Stimulated activated CD4-positive, alpha-beta T cell treated with anti-CD3 and anti-CD28 coated beads, Interleukin-2, amount 100 ng/mL, for 4 hours (primary cell): Measurements from ENCODE around the gene BLOC1S5.
"Not testable (repeated sequence)": the region's sequence is repeated elsewhere in the genome, so short reads cannot be mapped to it uniquely, and the experiment has no call there.

Experiments
- DNase-seq: peaks from one replicate; pipeline ENCODE4 v3.0.0-alpha.2; 2020; ENCODE audit warnings: low read depth

BLOC1S5 gene

GRCh38 chr6:7992002-7992815, 72.0 kb downstream of the BLOC1S5 start:
- no peak for DNase-seq

DNA sequence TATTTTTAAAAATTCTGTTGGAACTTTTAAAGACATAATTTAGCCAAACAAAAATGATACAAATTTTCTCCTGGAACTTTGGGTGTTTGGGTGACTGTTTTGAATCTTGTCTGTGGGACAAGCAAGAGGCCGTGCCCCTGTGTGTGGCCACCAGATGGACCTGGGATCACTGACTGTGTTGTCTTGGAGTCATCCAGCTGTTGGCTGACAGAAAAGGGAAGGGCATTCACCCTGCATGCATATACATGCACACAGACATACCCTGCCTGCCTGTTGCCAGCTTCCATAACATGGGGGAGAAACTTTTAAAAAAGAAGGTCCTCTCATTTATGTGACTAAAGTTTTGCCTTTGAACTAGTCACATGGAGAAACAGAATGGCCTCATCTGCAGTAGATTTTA, 72.7 kb downstream of the BLOC1S5 start:
- no peak for DNase-seq

GRCh38 chr6:7986219-7986618, 78.0 kb downstream of the BLOC1S5 start:
- DNase-seq, result no peak

DNA sequence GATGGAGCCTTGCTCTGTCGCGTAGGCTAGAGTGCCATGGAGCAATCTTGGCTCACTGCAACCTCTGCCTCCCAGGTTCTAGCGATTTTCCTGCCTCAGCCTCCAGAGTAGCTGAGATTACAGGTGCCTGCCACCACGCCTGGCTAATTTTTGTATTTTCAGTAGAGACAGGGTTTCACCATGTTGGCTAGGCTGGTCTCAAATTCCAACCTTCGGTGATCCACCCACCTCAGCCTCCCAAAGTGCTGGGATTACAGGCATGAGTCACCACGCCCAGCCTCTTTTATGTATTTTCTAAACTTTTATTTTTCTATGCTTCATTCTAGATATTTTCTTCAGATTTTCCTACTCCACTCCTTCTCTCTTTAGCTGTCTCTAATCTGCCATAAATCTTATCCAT, 80.2 kb downstream of the BLOC1S5 start:
- DNase-seq, result not testable (repeated sequence)

DNA sequence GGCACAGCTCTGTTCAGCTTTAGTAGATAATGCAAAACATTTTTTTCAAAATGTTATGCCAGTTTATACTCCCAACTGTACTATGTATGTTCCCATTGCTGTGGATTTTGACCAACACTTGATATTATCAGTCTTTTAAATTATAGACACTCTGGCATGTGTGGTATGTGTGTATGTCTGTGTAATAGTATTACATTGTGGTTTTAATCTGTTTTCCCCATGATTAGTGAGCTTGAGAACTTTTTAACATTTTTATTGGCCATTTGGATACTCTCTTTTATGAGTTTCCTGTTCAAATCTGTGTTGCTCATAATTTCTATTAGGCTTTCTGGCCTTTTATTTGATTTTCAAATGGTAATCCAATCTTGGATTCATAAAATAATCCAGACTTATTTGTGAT, 84.4 kb downstream of the BLOC1S5 start:
- DNase-seq, result no peak

DNA sequence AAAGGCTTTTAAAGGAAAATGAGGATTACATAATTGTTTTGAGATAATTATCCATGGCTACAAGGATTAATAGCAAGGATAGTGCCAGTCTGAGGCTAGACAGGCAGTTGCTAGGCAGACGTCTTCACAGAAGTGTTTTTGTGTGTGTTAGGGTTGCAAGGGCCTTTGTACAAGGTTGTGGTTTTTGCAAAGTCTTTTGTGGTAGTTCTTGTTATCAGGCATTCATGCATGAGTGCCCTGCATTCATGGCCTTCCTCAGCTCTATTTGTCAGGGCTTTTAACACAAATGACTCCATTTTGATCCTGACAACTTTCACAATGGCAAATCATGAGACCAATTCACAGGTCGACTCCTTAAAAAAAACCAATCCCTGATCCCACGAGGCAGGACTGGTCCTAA, 85.5 kb downstream of the BLOC1S5 start:
- DNase-seq, result no peak

GRCh38 chr6:7976485-7977056, 87.6 kb downstream of the BLOC1S5 start:
- no peak for DNase-seq

DNA sequence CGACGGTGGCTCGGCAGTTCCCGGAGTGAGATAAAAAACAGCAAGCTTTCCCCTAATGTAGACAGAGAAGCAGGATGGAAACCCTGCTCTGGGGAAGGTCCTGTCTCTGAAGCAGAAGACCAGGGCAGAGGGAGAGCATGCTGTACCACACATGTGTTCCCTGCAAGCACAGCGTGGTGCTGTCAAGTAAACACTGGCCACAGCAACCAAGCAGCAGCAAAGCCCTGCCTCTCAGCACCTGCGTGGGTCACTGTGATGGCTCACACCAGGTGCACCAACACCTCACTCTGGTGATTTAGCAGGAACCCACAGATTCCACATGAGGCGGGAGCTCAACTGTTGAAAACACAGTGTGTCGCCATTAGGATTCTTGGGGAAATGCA, 88.4 kb downstream of the BLOC1S5 start:
- DNase-seq, result no peak

- no peak for DNase-seq
Measured at GRCh38 chr6:7974938-7975763, 89.0 kb downstream of the BLOC1S5 start.

GRCh38 chr6:7974565-7974937, 89.6 kb downstream of the BLOC1S5 start:
- DNase-seq, result no peak

DNA sequence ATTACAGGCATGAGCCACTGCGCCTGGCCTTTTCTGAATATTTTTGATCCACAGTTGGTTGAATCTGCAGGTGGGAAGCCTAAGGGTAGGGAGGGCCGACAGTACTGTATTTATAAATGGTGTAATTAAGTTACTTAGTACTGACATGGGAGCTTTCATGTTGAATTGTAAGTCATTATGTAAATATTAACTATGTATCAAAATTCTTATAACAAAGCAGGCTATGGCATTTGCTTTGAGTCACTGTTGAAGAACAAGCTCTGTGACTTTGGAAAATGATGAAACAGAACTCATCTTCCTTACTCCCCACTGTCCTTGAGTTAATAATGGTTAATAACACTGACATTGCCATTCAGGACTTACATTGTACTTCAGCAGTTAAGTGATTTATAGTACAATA, 90.6 kb downstream of the BLOC1S5 start:
- DNase-seq, result no peak

GRCh38 chr6:7971499-7971898, 92.7 kb downstream of the BLOC1S5 start:
- no peak for DNase-seq

DNA sequence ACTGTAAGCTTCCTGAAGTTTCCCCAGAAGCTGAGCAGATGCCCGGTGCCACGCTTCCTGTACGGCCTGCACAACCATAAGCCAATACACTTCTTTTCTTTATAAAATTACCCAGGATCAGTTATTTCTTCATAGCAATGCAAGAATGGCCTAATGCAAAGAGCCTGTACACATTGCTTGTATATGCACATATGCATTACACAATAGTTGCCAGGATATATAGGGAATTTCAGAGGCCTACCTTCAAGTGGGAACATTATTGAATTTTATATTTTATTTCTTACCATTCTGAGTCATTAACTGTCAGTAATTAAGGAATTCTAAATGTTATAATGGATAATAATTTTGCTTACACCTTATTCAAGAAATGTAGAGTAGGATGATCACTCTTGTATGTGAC, 93.6 kb downstream of the BLOC1S5 start:
- no peak for DNase-seq
